LNCaP clone FGC (cell line): ENCODE data around the gene MBTPS2.
A peak's percentile ranks its signal among the peaks of the same experiment; 100 is the strongest.

ENCODE experiments used
- DNase-seq: peaks from one replicate; pipeline ENCODE4 v3.0.0-alpha.2; 2011; ENCODE audit warnings: low read depth
- H3K4me3 ChIP-seq: 2 replicates; pipeline ENCODE4 v1.5.1; 2011; ENCODE audit warnings: mild to moderate bottlenecking, low read depth, low read length, control low read depth
- CTCF ChIP-seq: IDR thresholded peaks from 2 replicates; pipeline ENCODE4 v1.5.1; 2012; ENCODE audit warnings: mild to moderate bottlenecking; ENCODE audit not compliant: control insufficient read depth, insufficient read depth; ENCODE audit errors: extremely low read depth

Gene MBTPS2

GRCh38 chrX:21839334-21840192 lies at the start of gene MBTPS2:
MBTPS2 (plus strand) TSS chrX:21839617; CDS start chrX:21839735, 118 bp downstream.
- H3K4me3 ChIP-seq, result peak within 1 kb of the TSS; percentile 68
- DNase-seq, result peak; percentile 67
- peak; percentile 45 for TF ChIP-seq CTCF

- H3K4me3 ChIP-seq, result no peak overlapping the region
- DNase-seq, result no peak
- TF ChIP-seq CTCF, result no peak
Measured at GRCh38 chrX:21798677-21799219, 40.7 kb upstream of the MBTPS2 start.

GRCh38 chrX:21799767-21800166 lies 39.6 kb upstream of the MBTPS2 start:
- no peak overlapping the region for H3K4me3 ChIP-seq
- TF ChIP-seq CTCF, result no peak
- DNase-seq, result no peak

GRCh38 chrX:21800344-21800770 lies 39.1 kb upstream of the MBTPS2 start:
- H3K4me3 ChIP-seq, result no peak overlapping the region
- no peak for TF ChIP-seq CTCF
- DNase-seq, result peak; percentile 69

- no peak for DNase-seq
- no peak for TF ChIP-seq CTCF
- H3K4me3 ChIP-seq, result no peak overlapping the region
Measured at GRCh38 chrX:21802054-21802670, 37.3 kb upstream of the MBTPS2 start.

GRCh38 chrX:21802839-21803238 lies 36.6 kb upstream of the MBTPS2 start:
- DNase-seq, result no peak
- H3K4me3 ChIP-seq, result no peak overlapping the region
- no peak for TF ChIP-seq CTCF

- no peak overlapping the region for H3K4me3 ChIP-seq
- no peak for DNase-seq
- TF ChIP-seq CTCF, result no peak
Measured at GRCh38 chrX:21806691-21807090, 32.7 kb upstream of the MBTPS2 start.
